ENCODE results near the gene LZTR1.

LZTR1 gene

DNA sequence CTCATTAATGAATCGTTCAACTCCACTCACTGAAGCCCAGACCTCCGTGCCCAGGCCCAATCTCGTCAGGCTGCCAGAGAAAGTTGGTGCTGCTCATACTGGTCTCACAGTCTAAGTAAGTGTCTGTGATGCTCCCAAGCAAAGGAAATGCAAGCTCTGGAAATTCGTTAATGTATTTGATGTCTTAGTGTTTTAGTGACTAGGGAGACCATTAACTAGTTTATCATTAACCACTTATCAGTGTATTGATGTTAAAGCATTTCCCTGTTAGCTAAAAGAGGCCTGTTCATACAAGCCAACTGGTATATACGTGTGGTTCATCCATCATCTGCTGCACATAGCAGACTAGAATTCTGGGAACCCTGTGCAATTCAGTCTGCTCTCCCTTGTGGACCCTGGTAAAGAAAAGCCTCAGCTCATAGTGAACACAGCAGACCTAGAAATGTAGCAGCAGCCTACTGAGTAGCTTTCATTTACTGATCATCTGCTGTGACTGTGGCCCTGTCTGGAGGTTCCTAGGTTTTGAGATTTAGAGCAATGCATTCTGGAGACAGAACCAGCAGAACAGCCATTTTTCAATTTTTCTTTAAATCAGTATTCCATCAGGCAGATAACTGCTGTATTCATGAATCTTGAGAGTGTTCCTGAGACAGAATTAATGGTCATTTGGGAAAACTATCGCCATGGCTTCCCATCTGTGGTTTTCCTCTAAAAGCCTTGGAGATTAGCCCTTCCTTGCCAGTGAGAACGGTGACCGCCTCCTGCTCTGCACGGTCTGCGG is 30.8 kb upstream of the LZTR1 start:
- DNase-seq (ENCODE audit: low read depth): no peak

GRCh38 chr22:20951932-20952380 is 30.1 kb upstream of the LZTR1 start:
- no peak for DNase-seq (ENCODE audit: low read depth)

DNA sequence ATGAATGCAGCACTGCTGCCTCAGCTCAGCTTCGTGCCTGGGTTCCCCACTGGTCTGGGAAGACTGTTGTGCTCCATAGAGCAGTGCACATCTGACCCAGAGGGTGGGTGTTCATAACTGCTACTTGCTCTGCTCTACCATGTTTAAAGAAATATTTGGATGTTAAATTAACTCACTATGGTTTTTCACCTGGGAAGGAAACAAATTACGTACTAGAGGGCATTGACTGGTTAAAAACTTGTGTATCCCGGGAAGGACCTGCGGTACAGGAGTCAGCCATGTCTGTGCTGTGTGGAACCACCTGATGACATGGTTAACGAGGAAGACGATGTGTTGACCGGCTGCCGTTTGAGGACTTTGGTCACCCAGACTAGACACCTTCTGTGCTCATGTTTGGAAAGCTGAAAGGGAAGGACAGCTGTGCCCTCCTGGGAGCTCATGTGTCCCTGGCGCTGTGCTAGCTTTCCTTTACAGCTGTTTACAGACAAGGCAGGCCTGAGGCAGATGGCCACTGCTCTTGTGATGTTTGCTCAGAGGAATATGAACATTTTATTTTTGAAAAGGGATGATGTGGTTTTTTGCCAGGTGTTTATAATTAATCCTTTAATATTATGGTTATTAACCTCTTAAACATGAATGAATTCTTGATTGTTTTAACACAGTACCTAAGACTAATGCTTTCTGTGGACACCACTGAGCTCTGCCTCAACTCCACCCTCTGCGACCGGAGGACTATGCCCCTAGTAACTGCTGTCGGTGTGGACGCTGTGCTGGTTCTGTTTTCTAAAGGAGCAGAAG is 29.4 kb upstream of the LZTR1 start:
- DNase-seq (ENCODE audit: low read depth): no peak

DNA sequence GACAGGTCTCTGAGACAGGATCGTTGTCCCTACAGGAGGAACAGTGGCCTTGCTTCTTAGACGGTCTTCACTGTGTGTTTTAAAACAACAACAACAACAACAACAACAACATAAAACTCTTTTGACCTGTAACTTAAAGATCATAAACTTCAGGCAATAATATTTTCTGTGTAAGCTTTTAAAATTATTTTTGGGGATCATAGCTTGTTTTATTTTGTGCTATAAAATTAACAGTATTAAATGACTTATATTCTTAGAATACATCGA is 28.8 kb upstream of the LZTR1 start:
- DNase-seq (ENCODE audit: low read depth): no peak

GRCh38 chr22:20953668-20954500 is 28.2 kb upstream of the LZTR1 start:
- no peak for DNase-seq (ENCODE audit: low read depth)

DNA sequence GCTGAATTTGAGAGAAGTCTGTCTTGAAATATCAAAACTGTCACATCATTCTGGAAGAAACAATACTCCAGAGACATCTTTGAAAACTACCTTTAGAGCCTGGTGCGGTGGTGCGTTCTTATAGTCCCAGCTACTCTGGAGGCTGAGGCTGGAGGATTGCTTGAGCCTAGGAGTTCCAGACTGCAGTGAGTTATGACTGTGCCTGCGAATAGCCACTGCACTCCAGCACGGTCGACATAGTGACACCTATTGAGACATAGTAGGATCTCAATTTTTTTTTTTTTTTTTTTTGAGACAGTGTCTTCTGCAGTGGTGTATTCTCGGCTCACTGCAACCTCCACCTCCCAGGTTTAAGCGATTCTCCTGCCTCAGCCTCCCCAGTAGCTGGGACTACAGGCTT is 26.5 kb upstream of the LZTR1 start:
- no peak for DNase-seq (ENCODE audit: low read depth)

DNA sequence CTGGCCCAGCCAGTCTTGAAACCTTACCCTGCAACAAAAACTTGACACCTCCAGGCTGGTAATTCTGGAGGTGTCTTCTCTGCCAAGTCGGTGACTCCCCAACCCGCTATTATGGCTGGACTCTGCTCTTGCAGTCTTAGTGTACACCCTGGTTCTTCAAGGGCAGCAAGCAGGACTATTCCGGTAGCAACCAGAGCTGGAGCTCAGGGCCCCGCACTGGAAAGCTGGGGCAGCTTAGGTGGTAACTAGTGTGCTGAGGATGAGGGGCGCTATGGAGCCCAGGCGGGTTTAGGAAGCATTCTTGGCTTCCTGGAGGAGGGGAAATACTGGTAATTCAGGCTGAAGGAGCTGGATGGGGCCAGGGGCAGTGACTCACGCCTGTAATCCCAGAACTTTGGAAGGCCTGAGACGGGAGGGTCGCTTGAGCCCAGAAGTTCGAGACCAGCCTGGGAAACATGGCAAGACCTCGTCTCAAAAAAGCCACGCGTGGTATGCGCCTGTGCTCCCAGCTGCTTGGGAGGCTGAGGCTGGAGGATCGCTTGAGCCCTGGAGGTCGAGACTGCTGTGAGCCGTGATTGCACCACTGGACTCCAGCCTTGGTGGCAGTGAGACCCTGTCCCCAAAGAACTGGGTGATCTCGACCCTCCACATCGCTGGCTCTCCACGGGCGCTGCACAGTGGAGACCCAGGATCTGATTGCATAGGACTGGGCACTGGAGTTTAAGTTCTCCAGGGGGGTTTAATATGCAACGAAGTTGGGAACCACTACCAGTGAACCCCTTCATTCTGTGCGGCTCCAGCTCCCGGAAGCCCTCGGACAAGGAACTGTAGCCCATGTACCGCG is 25.6 kb upstream of the LZTR1 start:
- DNase-seq (ENCODE audit: low read depth): no peak

DNA sequence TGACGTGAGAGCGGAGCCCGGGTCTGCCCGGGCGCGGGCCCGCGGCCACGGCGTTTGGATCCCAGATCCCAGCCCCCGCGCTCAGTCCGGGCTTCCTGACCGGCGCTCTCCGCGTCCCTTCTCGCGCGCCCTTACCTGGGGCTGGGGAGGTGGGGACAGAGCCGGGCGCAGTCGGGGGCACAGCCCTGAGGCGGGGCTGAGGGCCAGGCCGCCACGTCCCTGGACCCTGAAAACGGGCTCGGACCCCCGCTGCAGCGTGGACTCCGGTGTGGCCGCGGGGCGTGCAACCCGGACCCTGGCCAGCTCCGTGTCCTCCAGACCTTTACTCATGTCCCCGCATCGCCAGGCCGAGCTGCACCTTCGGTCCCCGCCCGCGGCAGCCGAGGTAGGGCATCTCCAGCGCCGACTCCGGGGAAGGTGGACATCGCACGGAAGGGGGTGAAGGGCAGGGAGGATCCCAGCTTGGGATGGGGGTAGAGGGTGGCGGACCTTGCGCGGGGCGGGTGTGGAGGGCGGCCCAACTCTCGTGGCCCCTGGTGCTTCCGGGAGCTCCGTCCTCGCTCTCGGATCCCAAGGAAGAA is 24.9 kb upstream of the LZTR1 start:
- DNase-seq (ENCODE audit: low read depth): no peak

GRCh38 chr22:20957683-20958431 is 24.2 kb upstream of the LZTR1 start:
- no peak for DNase-seq (ENCODE audit: low read depth)

GRCh38 chr22:20959578-20960461 is 22.3 kb upstream of the LZTR1 start:
- DNase-seq (ENCODE audit: low read depth): no peak

- no peak for DNase-seq (ENCODE audit: low read depth)
These were observed 21.5 kb upstream of the LZTR1 start for GRCh38 chr22:20960609-20961008.

DNA sequence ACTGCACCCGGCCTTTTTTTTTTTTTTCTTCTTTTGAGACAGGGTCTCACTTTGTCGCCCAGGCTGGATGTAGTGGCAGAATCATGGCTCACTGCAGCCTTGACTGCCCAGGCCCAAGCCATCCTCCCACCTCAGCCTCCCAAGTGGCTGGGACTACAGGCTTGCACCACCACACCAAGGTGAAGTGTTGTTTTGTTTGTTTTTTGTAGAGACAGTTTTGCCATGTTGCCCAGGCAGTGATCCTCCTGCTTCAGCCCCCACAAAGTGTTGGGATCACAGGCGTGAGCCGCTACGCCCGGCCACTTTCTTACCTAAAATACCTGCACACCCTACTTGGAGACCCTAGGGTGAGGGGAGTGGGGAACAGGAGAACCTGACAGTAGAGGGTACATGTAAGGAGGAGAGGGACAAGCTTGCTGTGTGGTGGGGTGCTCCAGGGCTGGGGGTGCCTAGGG is 19.6 kb upstream of the LZTR1 start:
- DNase-seq (ENCODE audit: low read depth): no peak

DNA sequence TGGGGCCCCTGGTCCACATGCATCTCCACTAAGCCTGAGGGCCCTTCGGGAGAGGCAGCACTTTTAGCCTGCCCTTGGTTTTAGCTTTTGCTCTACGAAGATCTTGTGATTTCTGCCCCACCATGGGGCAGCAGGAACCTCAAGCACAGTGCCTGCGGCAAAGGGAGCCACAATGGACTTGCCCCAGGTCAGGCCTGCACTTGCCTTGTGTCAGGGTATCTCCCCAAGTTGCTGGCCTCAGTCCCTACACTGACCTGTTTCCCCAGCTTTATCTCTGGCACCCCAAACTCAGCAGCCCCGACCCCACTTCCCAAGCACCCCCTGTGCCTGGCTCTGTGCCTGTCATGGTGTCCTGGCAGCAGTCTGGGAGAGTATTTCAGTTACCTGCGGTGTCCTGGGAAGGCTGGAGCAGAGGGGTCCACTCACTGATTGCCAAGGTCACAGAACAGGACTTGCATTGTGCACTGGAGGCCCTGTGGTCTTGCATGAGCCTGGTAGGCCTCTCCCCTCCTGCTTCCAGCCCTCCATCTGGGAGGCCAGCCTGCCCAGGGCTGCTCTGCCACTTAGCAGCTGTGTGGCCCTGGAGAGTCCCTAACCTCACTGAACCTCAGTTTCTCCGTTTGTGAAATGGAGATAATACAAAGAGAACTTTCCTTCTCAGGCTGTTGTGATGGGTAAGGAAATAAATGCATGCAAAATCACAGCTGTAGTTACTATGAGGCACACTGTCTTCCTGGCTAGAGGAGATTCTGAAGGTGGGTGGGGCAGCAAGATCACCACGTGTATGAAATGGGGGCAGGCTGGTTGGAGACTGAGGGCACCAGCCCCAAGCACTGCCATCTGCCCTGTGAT is 18.7 kb upstream of the LZTR1 start:
- no peak for DNase-seq (ENCODE audit: low read depth)

GRCh38 chr22:20964090-20964798 is 17.9 kb upstream of the LZTR1 start:
- no peak for DNase-seq (ENCODE audit: low read depth)

- no peak for DNase-seq (ENCODE audit: low read depth)
These were observed 17.3 kb upstream of the LZTR1 start for GRCh38 chr22:20964799-20965103.

DNA sequence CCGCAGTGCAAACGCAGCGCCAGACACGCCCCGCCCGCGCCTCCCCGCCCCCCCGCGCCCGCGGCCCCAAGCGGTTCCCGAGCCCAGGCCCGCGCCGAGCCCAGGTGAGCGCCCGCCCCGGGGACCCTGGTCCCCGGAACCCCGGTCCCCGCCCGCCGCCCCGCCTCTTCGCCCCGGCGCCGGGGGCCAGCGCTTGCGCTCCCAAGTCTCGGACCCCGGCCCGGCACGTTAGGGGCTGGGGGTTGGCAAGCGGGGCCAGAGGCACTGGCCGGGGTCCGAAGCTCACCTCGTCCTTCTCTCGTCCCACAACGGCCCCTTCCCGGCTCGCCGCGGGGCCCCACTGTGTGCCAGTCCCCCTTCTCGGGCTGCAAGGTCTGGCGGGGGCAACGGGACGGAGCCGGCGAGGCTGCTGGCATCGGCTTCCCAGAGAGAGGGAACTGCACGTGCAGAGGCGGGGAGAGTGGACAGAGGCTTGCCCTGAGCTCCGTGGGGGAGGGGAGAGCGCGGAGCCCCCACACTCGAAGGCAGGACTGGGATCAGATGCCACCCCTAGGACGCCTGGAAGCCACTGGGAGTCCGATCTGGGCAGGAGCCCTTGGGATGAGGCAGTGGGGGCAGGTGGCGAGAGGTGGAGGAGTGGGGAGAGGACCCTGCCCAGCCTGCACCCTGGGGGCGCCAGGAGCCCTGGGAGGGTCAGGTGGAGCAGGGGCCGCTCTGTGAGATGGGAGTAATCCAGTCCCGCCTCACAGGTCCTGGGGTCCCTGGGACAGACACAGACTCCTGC is 16.8 kb upstream of the LZTR1 start:
- no peak for DNase-seq (ENCODE audit: low read depth)
